NCI-H1092 treated with DMSO at 0.1 percent for 48 hours (cell line): ENCODE results near the gene RDH11.

Source experiments
- DNase-seq: peaks from one replicate; lab custom pipeline; 2025; lab: John Stamatoyannopoulos, UW

RDH11 gene

GRCh38 chr14:67646131-67646530 lies 49.4 kb downstream of the RDH11 start:
- DNase-seq = no peak

- DNase-seq = no peak
These were observed 50.1 kb downstream of the RDH11 start for GRCh38 chr14:67645414-67645813.

- DNase-seq = no peak
These were observed 51.1 kb downstream of the RDH11 start for GRCh38 chr14:67644428-67644827.

GRCh38 chr14:67643713-67644112 lies 51.9 kb downstream of the RDH11 start:
- DNase-seq = no peak

- DNase-seq = no peak
These were observed 53.4 kb downstream of the RDH11 start for GRCh38 chr14:67641902-67642749.

- DNase-seq = no peak
These were observed 54.1 kb downstream of the RDH11 start for GRCh38 chr14:67641480-67641879.

- no peak for DNase-seq
These were observed 56.9 kb downstream of the RDH11 start for GRCh38 chr14:67638642-67639041.

- peak; percentile 35 for DNase-seq
These were observed 59.1 kb downstream of the RDH11 start for GRCh38 chr14:67636361-67636919.

GRCh38 chr14:67633451-67634147 lies 62.0 kb downstream of the RDH11 start:
- no peak for DNase-seq

GRCh38 chr14:67630938-67631337 lies 64.6 kb downstream of the RDH11 start:
- no peak for DNase-seq

GRCh38 chr14:67630186-67630585 lies 65.4 kb downstream of the RDH11 start:
- DNase-seq = no peak

GRCh38 chr14:67627519-67627918 lies 68.0 kb downstream of the RDH11 start:
- no peak for DNase-seq
